DOHH2 (cell line): Measurements from ENCODE around the gene GINS1.

Experiments
- H3F3A ChIP-seq: fragments of 200-600 bp; sonication (generic), shearing (Covaris generic); 2 replicates; pipeline ENCODE4 v1.6.0; 2016; ENCODE audit warnings: antibody characterized with exemption, mild to moderate bottlenecking; ENCODE audit not compliant: control insufficient read depth, insufficient read depth
- H3K27ac ChIP-seq: fragments of 200-600 bp; sonication (generic); 2 replicates; pipeline ENCODE4 v1.5.1; 2014; ENCODE audit warnings: low read depth, mild to moderate bottlenecking, low read length, moderate library complexity
- H3K27me3 ChIP-seq: fragments of 200-600 bp; sonication (generic); 2 replicates; pipeline ENCODE4 v1.6.1; 2014; ENCODE audit warnings: mild to moderate bottlenecking, low read length, mixed read lengths; ENCODE audit not compliant: control insufficient read depth
- H3K36me3 ChIP-seq: fragments of 200-600 bp; sonication (generic); 2 replicates; pipeline ENCODE4 v1.6.1; 2014; ENCODE audit warnings: mild to moderate bottlenecking, low read length, moderate library complexity, mixed read lengths; ENCODE audit not compliant: control insufficient read depth
- H3K4me1 ChIP-seq: fragments of 200-600 bp; sonication (generic); 2 replicates; pipeline ENCODE4 v1.6.1; 2014; ENCODE audit warnings: mild to moderate bottlenecking, low read length, mixed read lengths; ENCODE audit not compliant: control insufficient read depth
- H3K4me2 ChIP-seq: fragments of 200-600 bp; sonication (generic); 2 replicates; pipeline ENCODE4 v1.6.0; 2014; ENCODE audit warnings: mild to moderate bottlenecking, low read length, moderate library complexity
- H3K4me3 ChIP-seq: fragments of 200-600 bp; sonication (generic); 2 replicates; pipeline ENCODE4 v1.5.1; 2014; ENCODE audit warnings: mild to moderate bottlenecking, low read length, mixed read lengths
- H3K79me2 ChIP-seq: fragments of 200-600 bp; sonication (generic); 2 replicates; pipeline ENCODE4 v1.6.1; 2014; ENCODE audit warnings: mild to moderate bottlenecking, low read length, mixed read lengths; ENCODE audit not compliant: control insufficient read depth
- H3K9me2 ChIP-seq: fragments of 200-600 bp; sonication (generic); replicated peaks from 2 replicates; pipeline ENCODE4 v1.6.1; 2014; ENCODE audit warnings: mild to moderate bottlenecking, low read length, mixed read lengths; ENCODE audit not compliant: control insufficient read depth
- H3K9me3 ChIP-seq: fragments of 200-600 bp; sonication (generic); 2 replicates; pipeline ENCODE4 v1.6.1; 2014; ENCODE audit warnings: antibody characterized with exemption, low read length, mixed read lengths; ENCODE audit not compliant: control insufficient read depth, insufficient read depth
- H4K20me1 ChIP-seq: fragments of 200-600 bp; sonication (generic); 2 replicates; pipeline ENCODE4 v1.6.0; 2014; ENCODE audit warnings: low read depth, mild to moderate bottlenecking, antibody characterized with exemption, low read length, moderate library complexity; ENCODE audit not compliant: control insufficient read depth, insufficient read depth
- EZH2phosphoT487 ChIP-seq: fragments of 200-600 bp; sonication (generic); IDR thresholded peaks from 2 replicates; pipeline ENCODE4 v1.6.1; 2017; ENCODE audit warnings: borderline replicate concordance, mild to moderate bottlenecking, antibody characterized with exemption, low read length, moderate library complexity, mixed read lengths
- TF ChIP-seq, protein P1 (sequence below): fragments of 200-600 bp; sonication (generic); IDR thresholded peaks from one replicate; pipeline ENCODE4 v1.5.1; 2014; ENCODE audit warnings: antibody characterized with exemption, mild to moderate bottlenecking, low read depth, low read length; ENCODE audit not compliant: poor library complexity, severe bottlenecking

GINS1 gene

GRCh38 chr20:25464501-25465242 is 57.2 kb downstream of the GINS1 start:
- Histone ChIP-seq H3K79me2 (no peaks in the 10 kb centered on the region), H3K9me2 (no peaks in the 10 kb centered on the region), H3K27me3 (no peaks in the 10 kb centered on the region), H3K27ac (no peak overlapping the region), H3K9me3 (no peaks in the 10 kb centered on the region), H3K4me2 (no peak overlapping the region), H3F3A (no peaks in the 10 kb centered on the region), H3K4me1 (no peaks in the 10 kb centered on the region), H3K36me3 (no peaks in the 10 kb centered on the region), H4K20me1 (no peaks in the 10 kb centered on the region), H3K4me3 (no peak overlapping the region)
- TF ChIP-seq, protein P1, sequence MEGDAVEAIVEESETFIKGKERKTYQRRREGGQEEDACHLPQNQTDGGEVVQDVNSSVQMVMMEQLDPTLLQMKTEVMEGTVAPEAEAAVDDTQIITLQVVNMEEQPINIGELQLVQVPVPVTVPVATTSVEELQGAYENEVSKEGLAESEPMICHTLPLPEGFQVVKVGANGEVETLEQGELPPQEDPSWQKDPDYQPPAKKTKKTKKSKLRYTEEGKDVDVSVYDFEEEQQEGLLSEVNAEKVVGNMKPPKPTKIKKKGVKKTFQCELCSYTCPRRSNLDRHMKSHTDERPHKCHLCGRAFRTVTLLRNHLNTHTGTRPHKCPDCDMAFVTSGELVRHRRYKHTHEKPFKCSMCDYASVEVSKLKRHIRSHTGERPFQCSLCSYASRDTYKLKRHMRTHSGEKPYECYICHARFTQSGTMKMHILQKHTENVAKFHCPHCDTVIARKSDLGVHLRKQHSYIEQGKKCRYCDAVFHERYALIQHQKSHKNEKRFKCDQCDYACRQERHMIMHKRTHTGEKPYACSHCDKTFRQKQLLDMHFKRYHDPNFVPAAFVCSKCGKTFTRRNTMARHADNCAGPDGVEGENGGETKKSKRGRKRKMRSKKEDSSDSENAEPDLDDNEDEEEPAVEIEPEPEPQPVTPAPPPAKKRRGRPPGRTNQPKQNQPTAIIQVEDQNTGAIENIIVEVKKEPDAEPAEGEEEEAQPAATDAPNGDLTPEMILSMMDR: no peak
- no peak for TF ChIP-seq EZH2phosphoT487

DNA sequence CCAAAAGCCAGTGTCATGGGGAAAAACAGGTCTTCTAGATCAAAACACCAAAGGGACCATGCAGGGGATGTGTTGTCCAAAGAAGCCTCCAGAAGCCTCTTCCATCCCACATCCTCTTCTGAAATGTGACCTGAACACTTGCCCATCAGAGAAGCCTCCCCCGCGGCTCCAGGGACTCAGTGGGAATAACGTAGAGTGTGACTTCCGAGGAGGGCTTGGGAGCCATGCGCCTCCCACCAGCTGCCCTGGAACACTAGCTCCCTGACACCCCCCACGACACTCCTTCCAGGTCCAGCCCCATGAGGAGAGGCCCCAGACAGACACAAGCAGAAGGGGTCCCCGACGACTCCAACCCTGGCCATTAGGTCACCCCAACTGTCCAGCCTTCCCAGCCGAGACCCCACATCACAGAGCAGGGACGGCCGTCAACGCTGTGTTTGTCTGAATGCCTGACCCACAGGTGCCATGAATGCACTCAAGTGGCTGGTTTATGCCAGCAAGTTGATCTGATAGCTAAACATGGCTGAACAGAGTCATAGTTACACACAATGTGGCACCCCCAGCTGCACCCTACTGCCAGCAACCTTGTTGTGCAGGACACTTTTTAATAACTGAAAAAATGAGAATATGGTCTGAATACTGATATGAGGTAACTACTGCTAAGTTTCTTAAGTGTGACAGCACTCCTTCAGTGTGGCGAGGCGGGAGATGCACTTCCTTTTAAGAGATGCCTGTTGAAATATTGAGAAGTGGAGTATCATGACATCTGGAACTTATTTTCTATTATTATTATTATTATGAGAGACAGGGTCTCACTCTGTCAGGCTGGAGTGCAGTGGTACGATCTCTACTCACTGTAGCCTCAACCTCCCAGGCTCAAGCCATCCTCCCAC is 58.0 kb downstream of the GINS1 start:
- H3K27me3 ChIP-seq: no peaks in the 10 kb centered on the region
- no peak overlapping the region for H3K4me3 ChIP-seq
- no peaks in the 10 kb centered on the region for H3K4me1 ChIP-seq
- no peaks in the 10 kb centered on the region for H3K9me2 ChIP-seq
- H3K79me2 ChIP-seq: no peaks in the 10 kb centered on the region
- H3K36me3 ChIP-seq: no peaks in the 10 kb centered on the region
- H3K4me2 ChIP-seq: no peak overlapping the region
- TF ChIP-seq EZH2phosphoT487: no peak
- TF ChIP-seq, protein P1: no peak
- no peak overlapping the region for H3K27ac ChIP-seq
- H3K9me3 ChIP-seq: no peaks in the 10 kb centered on the region
- H4K20me1 ChIP-seq: no peaks in the 10 kb centered on the region
- no peaks in the 10 kb centered on the region for H3F3A ChIP-seq

DNA sequence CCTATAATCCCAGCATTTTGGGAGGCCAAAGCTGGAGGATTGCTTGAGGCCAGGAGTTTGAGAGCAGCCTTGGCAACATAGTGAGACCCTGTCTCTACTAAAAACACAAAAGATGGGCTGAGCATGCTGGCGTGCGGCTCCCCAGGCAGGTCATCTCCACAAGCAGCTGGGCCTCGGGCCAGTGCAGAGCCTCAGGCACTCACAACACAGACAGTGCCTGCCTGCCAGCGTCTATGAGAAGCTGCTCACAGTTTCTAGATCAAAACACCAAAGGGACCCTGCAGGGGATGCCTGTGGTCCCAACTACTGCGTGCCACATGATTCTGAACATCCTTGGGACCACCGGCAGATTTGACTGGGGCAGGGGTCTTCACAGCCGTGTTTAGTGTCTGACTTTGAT is 59.4 kb downstream of the GINS1 start:
- H3K27me3 ChIP-seq: no peaks in the 10 kb centered on the region
- H3K79me2 ChIP-seq: no peaks in the 10 kb centered on the region
- no peaks in the 10 kb centered on the region for H3K36me3 ChIP-seq
- no peaks in the 10 kb centered on the region for H3K9me3 ChIP-seq
- no peaks in the 10 kb centered on the region for H3F3A ChIP-seq
- H3K4me3 ChIP-seq: no peak overlapping the region
- TF ChIP-seq, protein P1: no peak
- no peak for TF ChIP-seq EZH2phosphoT487
- no peaks in the 10 kb centered on the region for H3K4me1 ChIP-seq
- H3K4me2 ChIP-seq: no peak overlapping the region
- H4K20me1 ChIP-seq: no peaks in the 10 kb centered on the region
- H3K27ac ChIP-seq: no peak overlapping the region
- H3K9me2 ChIP-seq: no peaks in the 10 kb centered on the region
